Testis (tissue), 3 donors: ENCODE results near the gene L3MBTL3. TPM values are rescaled to one million over a fixed set of nuclear protein-coding genes. Genes with fewer than 3 reads are reported as not detected.

Source experiments
- DNase-seq: peaks from one replicate; pipeline ENCODE4 v3.0.0-alpha.2; 2019
- H3K27ac ChIP-seq, 2 donors: fragments of 200-600 bp; sonication (generic); one replicate each; pipeline ENCODE4 v1.5.1; 2019
- H3K27me3 ChIP-seq: fragments of 200-600 bp; sonication (generic); one replicate; pipeline ENCODE4 v1.5.1; 2019
- H3K36me3 ChIP-seq: fragments of 200-600 bp; sonication (generic); one replicate; pipeline ENCODE4 v1.5.1; 2017; ENCODE audit warnings: low read depth; ENCODE audit errors: missing control alignments
- H3K4me1 ChIP-seq: fragments of 200-600 bp; sonication (generic); one replicate; pipeline ENCODE4 v1.5.1; 2019
- H3K4me3 ChIP-seq, 2 donors: fragments of 200-600 bp; sonication (generic); one replicate each; pipeline ENCODE4 v1.5.1; 2017 to 2019
- H3K9me3 ChIP-seq: fragments of 200-600 bp; sonication (generic); one replicate; pipeline ENCODE4 v1.5.1; 2017
- CTCF ChIP-seq, 3 experiments: fragments of 450-650 bp in 2 of 3; fragments of 200-600 bp in 1 of 3; sonication (generic) in 1 of 3; IDR thresholded peaks; one replicate each; pipeline ENCODE4 v1.5.1; 2016 to 2019; ENCODE audit warnings: antibody characterized with exemption in 3 of 3, mild to moderate bottlenecking in 2 of 3, moderate library complexity in 1 of 3
- POLR2A ChIP-seq: fragments of 450-650 bp; IDR thresholded peaks from one replicate; pipeline ENCODE4 v1.6.1; 2017; ENCODE audit warnings: antibody characterized with exemption, mild to moderate bottlenecking, moderate library complexity
- WGBS, 2 donors: methylation state at CpG; one replicate each; pipeline ENCODE4 v1.1.5; 2018; 5-methylcytosine and 5-hydroxymethylcytosine counted together
- intact Hi-C: fragments of 100-400 bp; cut with DNase I; formaldehyde crosslinking; loops from one replicate; pipeline ENCODE4 v1.15.1; 2023; ENCODE audit warnings: low total_unique reads
- polyA plus RNA-seq: library from polyadenylated mRNA; stranded (reverse); fragments of 350-450 nt; fragmentation: Illumina TruSeq; extraction: RNeasy Lipid Tissue Mini Kit (QIAGEN cat#74804); gene quantifications from one replicate; pipeline ENCODE4 v1.2.3, GENCODE V29; 2014; ENCODE audit warnings: low read depth, low replicate concordance; ENCODE audit not compliant: insufficient read depth
- total RNA-seq, 2 donors: library from RNA; depleted of rRNA; stranded (reverse); fragments of >200 nt; gene quantifications; one replicate each; pipeline ENCODE4 v1.2.3, GENCODE V29; 2016

L3MBTL3 gene
- total and polyA plus RNA-seq, 3 donors from 2014 or later, result 11.0 to 32.3 (median 25.0) TPM

GRCh38 chr6:130012728-130013127 is 5.7 kb upstream of the L3MBTL3 start:
- TF ChIP-seq CTCF (IDR thresholded peaks at IDR 0.05), result no peak
- no peak for TF ChIP-seq POLR2A
- 92 to 95% methylated on average over 4 of the region's 4 CpGs for WGBS, 2 donors
- DNase-seq, result no peak
- Histone ChIP-seq H3K27ac (no peak overlapping the region), H3K36me3 (no peaks in the 10 kb centered on the region), H3K27me3 (no peaks in the 10 kb centered on the region), H3K4me1 (no peaks in the 10 kb centered on the region), H3K9me3 (no peaks in the 10 kb centered on the region), H3K4me3 (no peak overlapping the region)
- intact Hi-C loops, result no loop called here

GRCh38 chr6:130018744-130019325 is 454 bp downstream of the L3MBTL3 start:
- no peaks in the 10 kb centered on the region for H3K27me3 ChIP-seq
- no peaks in the 10 kb centered on the region for H3K4me1 ChIP-seq
- TF ChIP-seq POLR2A, result no peak
- no peak for TF ChIP-seq CTCF (IDR thresholded peaks at IDR 0.05)
- intact Hi-C loops, result no loop called here
- peak; percentile 29 for DNase-seq
- WGBS, 2 donors, result 0% methylated on average over 26 to 38 of the region's 54 CpGs
- no peaks in the 10 kb centered on the region for H3K36me3 ChIP-seq
- H3K4me3 ChIP-seq, result peak overlapping the region; percentile 78 to 92
- H3K9me3 ChIP-seq, result no peaks in the 10 kb centered on the region
- peak overlapping the region; percentile 82 to 84 for H3K27ac ChIP-seq

GRCh38 chr6:130019326-130020072 is 1.1 kb downstream of the L3MBTL3 start:
- TF ChIP-seq CTCF (IDR thresholded peaks at IDR 0.05) (no peak), POLR2A (no peak)
- WGBS, 2 donors, result 1% methylated on average over 30 to 85 of the region's 116 CpGs
- no peaks in the 10 kb centered on the region for H3K27me3 ChIP-seq
- H3K4me1 ChIP-seq, result no peaks in the 10 kb centered on the region
- no peaks in the 10 kb centered on the region for H3K36me3 ChIP-seq
- no peaks in the 10 kb centered on the region for H3K9me3 ChIP-seq
- peak; percentile 49 for DNase-seq
- peak overlapping the region; percentile 94 to 97 for H3K27ac ChIP-seq
- intact Hi-C loops, result no loop called here
- peak overlapping the region; percentile 78 to 92 for H3K4me3 ChIP-seq

- H3K4me3 ChIP-seq, result peak overlapping the region; percentile 69 to 92
- WGBS, 2 donors, result 1% methylated on average over 53 to 72 of the region's 84 CpGs
- H3K27me3 ChIP-seq, result no peaks in the 10 kb centered on the region
- no peaks in the 10 kb centered on the region for H3K4me1 ChIP-seq
- H3K36me3 ChIP-seq, result no peaks in the 10 kb centered on the region
- peak; percentile 47 for DNase-seq
- peak overlapping the region; percentile 94 to 97 for H3K27ac ChIP-seq
- intact Hi-C loops, result no loop called here
- H3K9me3 ChIP-seq, result no peaks in the 10 kb centered on the region
- TF ChIP-seq POLR2A (no peak), CTCF (IDR thresholded peaks at IDR 0.05) (no peak)
Measured at GRCh38 chr6:130020073-130020906, 1.9 kb downstream of the L3MBTL3 start.
